SU-DHL-6 (cell line): ENCODE data around the gene SF3B2.

Source experiments
- H2AFZ ChIP-seq: fragments of 200-600 bp; sonication (generic); 2 replicates; pipeline ENCODE4 v1.6.1; 2014; ENCODE audit warnings: low read depth, mild to moderate bottlenecking, moderate library complexity, mixed read lengths, antibody characterized with exemption, low read length; ENCODE audit not compliant: severe bottlenecking
- H3F3A ChIP-seq: fragments of 200-600 bp; shearing (Covaris generic); 2 replicates; pipeline ENCODE4 v1.6.0; 2016; ENCODE audit warnings: antibody characterized with exemption, mild to moderate bottlenecking; ENCODE audit not compliant: insufficient read depth
- H3K27ac ChIP-seq: fragments of 200-600 bp; sonication (generic); 2 replicates; pipeline ENCODE4 v1.5.1; 2016; ENCODE audit warnings: low read depth, mild to moderate bottlenecking, low read length, moderate library complexity, mixed read lengths
- H3K27me3 ChIP-seq: fragments of 200-600 bp; sonication (generic), shearing (Covaris generic); 2 replicates; pipeline ENCODE4 v1.6.0; 2014; ENCODE audit warnings: mild to moderate bottlenecking, low read length
- H3K36me3 ChIP-seq: fragments of 200-600 bp; sonication (generic); 2 replicates; pipeline ENCODE4 v1.6.1; 2014; ENCODE audit warnings: mild to moderate bottlenecking, low read length, mixed read lengths
- H3K4me2 ChIP-seq: fragments of 300-600, 200-600 bp; shearing (Covaris generic), sonication (generic); 2 replicates; pipeline ENCODE4 v1.6.0; 2014; ENCODE audit warnings: low read length, low read depth, mild to moderate bottlenecking; ENCODE audit not compliant: poor library complexity, severe bottlenecking
- H3K4me3 ChIP-seq: fragments of 200-600 bp; sonication (generic); 2 replicates; pipeline ENCODE4 v1.5.1; 2014; ENCODE audit warnings: antibody characterized with exemption, low read length, mild to moderate bottlenecking, mixed read lengths; ENCODE audit not compliant: insufficient read depth, poor library complexity, severe bottlenecking
- H3K79me2 ChIP-seq: fragments of 200-600 bp; sonication (generic); 2 replicates; pipeline ENCODE4 v1.6.1; 2014; ENCODE audit warnings: mild to moderate bottlenecking, low read length, moderate library complexity; ENCODE audit not compliant: insufficient read depth
- H3K9ac ChIP-seq: fragments of 200-600 bp; sonication (generic); 2 replicates; pipeline ENCODE4 v1.7.0; 2014; ENCODE audit warnings: mild to moderate bottlenecking, low read length
- H3K9me2 ChIP-seq: fragments of 200-600 bp; sonication (generic); replicated peaks from 2 replicates; pipeline ENCODE4 v1.6.1; 2014; ENCODE audit warnings: low read length; ENCODE audit not compliant: insufficient read depth
- H3K9me3 ChIP-seq: fragments of 200-600 bp; sonication (generic); 2 replicates; pipeline ENCODE4 v1.6.1; 2014; ENCODE audit warnings: low read length, mixed read lengths; ENCODE audit not compliant: insufficient read depth
- H4K20me1 ChIP-seq: fragments of 200-600 bp; sonication (generic); 2 replicates; pipeline ENCODE4 v1.6.1; 2014; ENCODE audit warnings: low read depth, mild to moderate bottlenecking, antibody characterized with exemption, low read length, moderate library complexity, mixed read lengths
- EZH2phosphoT487 ChIP-seq: fragments of 200-600 bp; sonication (generic), shearing (Covaris generic); conservative IDR thresholded peaks from 2 replicates; pipeline ENCODE4 v1.6.1; 2018; ENCODE audit warnings: mild to moderate bottlenecking, antibody characterized with exemption, low read length, moderate library complexity, mixed read lengths
- TF ChIP-seq, protein P1 (sequence below): fragments of 200-600 bp; sonication (generic); IDR thresholded peaks from one replicate; pipeline ENCODE4 v1.5.1; 2017; ENCODE audit warnings: antibody characterized with exemption, mild to moderate bottlenecking, low read length, moderate library complexity; ENCODE audit not compliant: insufficient read depth, poor library complexity, severe bottlenecking

Gene SF3B2

GRCh38 chr11:66115638-66116301 lies 63.6 kb downstream of the SF3B2 start:
- no peak overlapping the region for H3K9ac ChIP-seq
- no peaks in the 10 kb centered on the region for H3F3A ChIP-seq
- TF ChIP-seq, protein P1, sequence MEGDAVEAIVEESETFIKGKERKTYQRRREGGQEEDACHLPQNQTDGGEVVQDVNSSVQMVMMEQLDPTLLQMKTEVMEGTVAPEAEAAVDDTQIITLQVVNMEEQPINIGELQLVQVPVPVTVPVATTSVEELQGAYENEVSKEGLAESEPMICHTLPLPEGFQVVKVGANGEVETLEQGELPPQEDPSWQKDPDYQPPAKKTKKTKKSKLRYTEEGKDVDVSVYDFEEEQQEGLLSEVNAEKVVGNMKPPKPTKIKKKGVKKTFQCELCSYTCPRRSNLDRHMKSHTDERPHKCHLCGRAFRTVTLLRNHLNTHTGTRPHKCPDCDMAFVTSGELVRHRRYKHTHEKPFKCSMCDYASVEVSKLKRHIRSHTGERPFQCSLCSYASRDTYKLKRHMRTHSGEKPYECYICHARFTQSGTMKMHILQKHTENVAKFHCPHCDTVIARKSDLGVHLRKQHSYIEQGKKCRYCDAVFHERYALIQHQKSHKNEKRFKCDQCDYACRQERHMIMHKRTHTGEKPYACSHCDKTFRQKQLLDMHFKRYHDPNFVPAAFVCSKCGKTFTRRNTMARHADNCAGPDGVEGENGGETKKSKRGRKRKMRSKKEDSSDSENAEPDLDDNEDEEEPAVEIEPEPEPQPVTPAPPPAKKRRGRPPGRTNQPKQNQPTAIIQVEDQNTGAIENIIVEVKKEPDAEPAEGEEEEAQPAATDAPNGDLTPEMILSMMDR = no peak
- no peak for TF ChIP-seq EZH2phosphoT487
- H2AFZ ChIP-seq = no peak overlapping the region
- H3K79me2 ChIP-seq = no peaks in the 10 kb centered on the region
- no peak overlapping the region for H3K27ac ChIP-seq
- H3K9me3 ChIP-seq = no peaks in the 10 kb centered on the region
- no peak overlapping the region for H3K4me3 ChIP-seq
- no peaks in the 10 kb centered on the region for H3K27me3 ChIP-seq
- no peaks in the 10 kb centered on the region for H3K9me2 ChIP-seq
- H3K4me2 ChIP-seq = no peak overlapping the region
- H3K36me3 ChIP-seq = no peaks in the 10 kb centered on the region
- no peaks in the 10 kb centered on the region for H4K20me1 ChIP-seq

- TF ChIP-seq, protein P1 = no peak
- no peak for TF ChIP-seq EZH2phosphoT487
- Histone ChIP-seq H3K4me3 (no peak overlapping the region), H2AFZ (no peak overlapping the region), H3K27ac (no peak overlapping the region), H3K36me3 (no peaks in the 10 kb centered on the region), H4K20me1 (no peaks in the 10 kb centered on the region), H3K79me2 (no peaks in the 10 kb centered on the region), H3K4me2 (no peak overlapping the region), H3K9me3 (no peaks in the 10 kb centered on the region), H3F3A (no peaks in the 10 kb centered on the region), H3K9me2 (no peaks in the 10 kb centered on the region), H3K27me3 (no peaks in the 10 kb centered on the region), H3K9ac (no peak overlapping the region)
These were observed 64.6 kb downstream of the SF3B2 start for GRCh38 chr11:66116576-66117361.

DNA sequence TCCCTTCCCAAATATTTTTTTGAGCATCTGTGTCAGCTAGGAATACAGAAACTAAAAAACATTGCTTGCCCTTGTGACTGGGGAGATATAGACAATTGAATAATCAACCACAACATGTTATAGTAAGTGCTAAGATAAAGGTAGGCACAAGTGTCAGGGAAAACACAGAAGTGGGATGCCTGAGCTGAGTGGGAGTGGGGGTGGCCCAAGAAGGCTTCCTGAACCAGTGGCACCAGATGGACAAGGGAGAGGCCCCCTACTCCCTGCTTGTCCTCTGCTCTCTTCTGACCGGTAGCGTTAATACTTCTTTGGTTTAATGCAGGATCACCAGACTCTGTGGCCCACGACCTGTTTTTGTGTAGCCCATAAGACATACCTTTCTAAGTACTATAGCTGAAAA lies 66.7 kb downstream of the SF3B2 start:
- Histone ChIP-seq H3K4me3 (no peak overlapping the region), H3K9me3 (no peaks in the 10 kb centered on the region), H3K79me2 (no peaks in the 10 kb centered on the region), H4K20me1 (no peaks in the 10 kb centered on the region), H3K4me2 (no peak overlapping the region), H2AFZ (no peak overlapping the region), H3K9ac (no peak overlapping the region), H3K36me3 (no peaks in the 10 kb centered on the region), H3K27ac (no peak overlapping the region), H3K27me3 (no peaks in the 10 kb centered on the region), H3F3A (no peaks in the 10 kb centered on the region), H3K9me2 (no peaks in the 10 kb centered on the region)
- TF ChIP-seq, protein P1 = no peak
- TF ChIP-seq EZH2phosphoT487 = no peak
